ENCODE data around the gene CPN2.

The CPN2 gene

DNA sequence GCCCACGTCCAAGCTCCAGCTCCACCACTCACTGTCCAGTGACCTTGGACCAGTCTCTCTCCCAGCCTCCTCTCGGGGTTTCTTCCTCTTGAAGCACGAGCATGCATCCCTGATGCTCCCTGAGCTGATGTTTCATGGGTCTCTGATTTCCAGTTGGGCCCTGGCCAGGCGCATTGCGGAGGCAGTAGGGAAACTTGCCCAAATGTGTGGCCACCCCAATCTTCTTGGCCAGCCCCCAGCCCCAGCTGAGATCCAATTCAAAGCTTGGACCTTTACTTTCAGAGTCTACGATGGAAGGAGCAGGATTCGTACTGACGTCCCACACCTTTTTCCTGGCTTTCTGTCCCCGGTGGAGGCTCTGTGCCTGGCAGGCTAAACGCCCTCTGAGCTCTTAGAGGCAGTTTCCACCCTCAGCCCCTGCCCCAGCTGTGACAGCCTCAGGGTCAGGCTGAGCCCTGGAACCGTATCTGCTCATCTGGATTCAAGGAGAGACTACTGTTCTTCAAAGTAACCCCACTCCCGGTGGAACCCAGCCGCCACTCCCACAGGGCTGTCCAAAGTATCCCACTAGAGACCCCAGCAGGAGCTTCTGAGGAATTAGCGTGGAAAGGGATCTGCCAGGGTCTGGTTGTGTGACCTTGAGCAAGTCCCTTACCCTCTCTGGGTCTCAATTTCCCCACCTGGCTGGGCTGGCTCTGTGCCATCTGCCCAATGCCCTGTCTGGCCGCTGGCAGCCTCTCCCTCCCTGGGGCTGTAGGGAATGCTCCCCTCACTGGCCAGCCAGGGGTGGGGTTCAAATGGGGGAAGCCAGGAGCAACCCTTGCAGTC is 37.4 kb downstream of the CPN2 start:
- DNase-seq (ENCODE audit: low read depth): no peak

DNA sequence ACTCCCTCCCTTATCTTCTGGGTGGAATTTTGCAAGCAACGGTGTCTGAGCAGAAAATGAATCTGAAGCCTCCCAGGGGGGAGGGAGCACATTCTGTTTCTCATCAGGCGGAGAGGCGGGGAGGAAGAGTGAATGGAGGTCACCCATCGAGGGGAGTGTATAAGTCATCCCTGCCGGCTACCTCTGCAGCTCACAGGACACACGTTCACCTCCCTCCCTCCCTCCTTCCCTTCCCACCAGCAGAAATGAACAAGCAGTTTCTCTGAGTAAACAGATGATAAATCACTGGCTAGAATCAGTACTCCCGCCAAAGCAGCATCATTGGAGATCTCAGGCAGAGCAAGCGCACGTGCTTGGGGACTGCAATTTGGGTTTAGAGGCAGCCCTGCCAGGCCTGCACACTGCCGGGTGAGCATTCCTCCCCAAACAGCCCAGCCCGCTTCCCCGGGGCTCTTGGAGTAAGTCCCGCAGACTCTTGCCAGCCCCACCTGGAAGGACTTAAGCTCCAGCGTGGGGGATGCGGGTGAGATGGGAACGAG is 38.3 kb downstream of the CPN2 start:
- DNase-seq (ENCODE audit: low read depth): no peak

DNA sequence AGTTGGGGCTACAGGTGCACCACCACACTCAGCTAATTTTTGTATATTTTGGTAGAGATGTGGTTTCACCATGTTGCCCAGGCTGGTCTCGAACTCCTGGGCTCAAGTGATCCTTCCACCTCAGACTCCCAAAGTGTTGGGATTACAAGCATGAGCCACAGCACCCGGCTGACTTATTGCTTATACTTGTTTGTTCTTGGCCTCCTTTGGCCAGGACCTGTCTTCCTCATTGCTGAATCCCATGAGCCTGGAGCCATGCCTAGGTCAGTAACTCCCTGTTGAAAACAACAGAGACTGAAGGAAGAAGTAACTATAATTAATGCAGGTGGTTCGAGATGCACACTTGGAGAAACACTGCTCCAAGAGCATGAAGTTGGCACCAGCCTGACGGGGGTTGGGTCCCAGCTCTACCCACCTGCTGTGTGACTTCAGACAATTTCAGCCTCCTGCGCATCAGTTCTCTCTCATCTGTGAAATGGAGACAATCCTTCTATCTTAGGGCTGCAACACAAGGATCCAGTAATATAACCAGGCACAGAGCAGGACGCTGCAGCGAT is 38.9 kb downstream of the CPN2 start:
- no peak for DNase-seq (ENCODE audit: low read depth)

DNA sequence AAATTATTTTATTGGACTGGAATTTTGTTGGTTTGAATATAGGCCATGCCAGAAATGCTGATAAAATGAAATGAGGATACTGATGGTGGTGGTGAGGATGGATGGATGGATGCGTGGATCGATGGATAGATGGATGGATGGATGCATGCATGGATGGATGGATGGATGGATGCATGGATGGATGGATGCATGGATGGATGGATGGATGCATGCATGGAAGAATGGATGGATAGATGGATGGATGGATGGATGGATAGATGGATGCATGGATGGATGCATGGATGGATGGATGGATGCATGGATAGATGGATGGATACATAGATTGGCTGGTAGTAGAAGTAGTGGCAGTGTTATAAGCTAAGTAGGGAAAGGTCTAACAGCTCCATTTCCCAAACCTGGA is 40.1 kb downstream of the CPN2 start:
- no peak for DNase-seq (ENCODE audit: low read depth)

DNA sequence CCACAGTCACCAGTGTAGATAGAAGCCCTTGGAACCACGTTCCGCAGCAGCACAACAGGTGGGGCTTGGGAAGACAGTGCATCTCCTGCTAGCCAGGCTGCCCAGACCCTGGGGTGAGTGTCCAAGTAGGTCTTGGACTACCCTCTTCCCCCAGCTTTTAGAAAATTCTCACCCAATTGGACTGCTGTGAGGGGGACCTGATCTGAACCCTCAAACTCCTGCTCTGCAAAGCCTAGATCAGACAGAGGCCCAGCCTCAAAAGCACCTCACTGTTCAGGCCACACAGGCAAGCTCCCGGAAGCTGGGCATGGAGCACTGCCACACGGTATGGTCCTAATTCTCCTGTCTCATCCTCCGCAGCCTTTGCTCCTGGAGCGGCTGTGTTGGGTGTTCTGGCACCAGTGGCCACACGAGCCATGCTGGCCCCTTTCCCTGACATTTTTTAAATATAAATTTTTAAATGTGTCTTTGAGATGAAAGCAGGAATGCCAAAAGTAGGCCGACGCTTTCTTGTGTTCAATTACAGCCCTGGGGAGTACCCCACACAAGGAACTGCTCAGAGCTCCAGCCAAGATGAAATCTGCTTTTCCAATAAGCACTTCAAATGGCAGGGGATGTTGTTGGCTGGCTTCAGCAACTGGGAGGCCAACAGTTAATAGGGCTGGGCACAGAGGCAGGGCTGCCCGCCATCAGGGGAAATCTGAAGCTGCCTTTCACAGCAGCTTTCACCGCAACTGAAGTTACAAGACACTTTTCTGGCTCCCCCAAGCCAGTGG is 40.9 kb downstream of the CPN2 start:
- no peak for DNase-seq (ENCODE audit: low read depth)

DNA sequence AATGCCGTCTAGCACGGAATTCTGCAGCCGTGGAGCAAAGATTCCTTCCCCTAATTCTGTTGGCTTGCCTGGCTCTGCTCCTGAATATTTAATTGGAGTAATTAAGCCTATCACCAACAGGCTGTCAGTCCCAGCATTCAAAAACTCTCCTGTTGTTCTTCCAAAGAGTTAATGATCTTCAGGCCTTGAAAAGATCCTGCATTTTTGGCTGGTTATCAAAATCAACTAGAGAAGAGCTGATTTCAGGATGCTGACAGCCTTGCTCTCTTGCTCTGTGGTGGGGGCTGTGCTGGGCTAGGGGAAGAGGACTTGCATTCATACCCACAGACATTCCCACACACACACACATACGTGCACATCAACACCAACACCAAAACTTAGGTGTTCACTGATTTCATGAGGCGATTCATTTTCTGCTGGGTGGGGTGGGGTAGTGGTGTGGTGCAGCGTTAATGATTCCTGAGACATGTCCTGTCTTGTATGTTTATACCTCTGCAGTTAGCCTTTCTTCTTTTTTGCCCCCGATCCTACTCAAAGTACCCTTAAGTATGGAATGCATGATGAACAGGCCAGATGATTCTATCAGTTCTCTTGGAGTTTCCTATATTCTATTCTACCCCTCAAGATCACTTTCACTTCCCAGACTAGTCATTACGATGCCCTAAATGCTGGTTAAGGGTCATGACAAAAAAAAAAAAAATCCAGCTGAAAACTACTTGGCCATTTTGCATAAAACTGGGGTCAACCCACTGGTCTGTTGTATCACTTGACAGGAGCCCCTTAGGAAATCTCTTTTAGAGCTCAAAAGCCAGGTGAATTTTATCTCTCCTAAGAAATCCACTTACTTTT is 42.3 kb downstream of the CPN2 start:
- no peak for DNase-seq (ENCODE audit: low read depth)

DNA sequence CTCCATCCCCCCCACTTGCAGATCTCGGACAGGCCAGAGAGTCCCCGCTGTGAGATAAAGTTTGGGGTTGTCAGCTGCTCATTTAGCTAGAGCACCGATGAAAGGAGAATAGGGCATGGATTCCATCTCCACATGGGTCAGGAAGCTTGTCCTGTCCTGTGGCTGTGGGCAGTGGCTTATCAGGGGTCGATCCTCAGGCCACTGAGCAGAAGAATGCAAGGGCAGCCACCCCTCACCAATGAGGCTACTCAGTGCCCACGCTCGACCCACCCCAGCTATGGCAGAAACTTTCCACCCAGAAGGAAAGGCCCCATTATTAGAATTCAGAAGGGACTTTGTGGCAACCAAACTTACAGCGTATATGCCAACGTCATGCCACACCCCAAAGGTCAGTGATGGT is 43.3 kb downstream of the CPN2 start:
- no peak for DNase-seq (ENCODE audit: low read depth)

DNA sequence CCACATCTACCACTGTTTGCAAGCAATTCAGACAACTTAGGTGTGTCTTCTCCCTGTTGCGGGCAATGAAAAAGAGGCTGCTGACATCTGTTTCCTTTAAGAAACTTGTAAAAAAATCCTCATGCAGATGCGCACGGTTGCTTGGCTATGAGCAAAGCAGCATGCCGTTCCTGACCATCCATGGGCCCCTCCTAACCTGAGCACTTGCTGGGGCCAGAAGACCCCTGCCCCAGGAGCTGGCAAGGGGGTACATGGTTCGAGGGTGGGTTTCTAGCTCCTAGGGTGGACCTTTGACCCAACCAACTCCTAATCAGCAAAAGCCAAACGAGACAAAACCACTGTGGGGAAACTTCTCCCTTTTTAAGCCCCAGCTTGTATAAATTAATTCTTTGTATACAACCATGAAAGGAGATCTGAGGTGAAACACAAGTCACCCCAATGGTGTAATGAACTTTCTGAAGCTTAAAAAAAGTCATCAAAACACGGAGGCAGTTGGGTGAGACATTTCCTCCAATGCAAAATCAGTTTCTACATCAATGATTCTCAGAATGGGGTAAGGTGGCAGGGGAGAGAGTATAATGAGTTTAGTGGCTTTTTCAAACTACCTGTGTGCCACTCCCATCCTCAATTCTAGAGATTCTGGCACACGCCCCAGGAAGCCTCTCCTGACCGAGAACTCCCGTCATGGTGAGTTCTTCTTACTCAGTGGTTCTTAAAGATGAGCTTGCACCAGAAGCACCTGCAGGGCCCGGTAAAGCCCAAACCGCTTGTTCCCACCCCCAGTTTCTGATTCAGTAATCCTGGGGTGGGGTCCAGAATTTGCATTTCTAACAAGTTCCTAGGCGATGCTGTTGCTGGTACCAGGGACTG is 44.1 kb downstream of the CPN2 start:
- no peak for DNase-seq (ENCODE audit: low read depth)

DNA sequence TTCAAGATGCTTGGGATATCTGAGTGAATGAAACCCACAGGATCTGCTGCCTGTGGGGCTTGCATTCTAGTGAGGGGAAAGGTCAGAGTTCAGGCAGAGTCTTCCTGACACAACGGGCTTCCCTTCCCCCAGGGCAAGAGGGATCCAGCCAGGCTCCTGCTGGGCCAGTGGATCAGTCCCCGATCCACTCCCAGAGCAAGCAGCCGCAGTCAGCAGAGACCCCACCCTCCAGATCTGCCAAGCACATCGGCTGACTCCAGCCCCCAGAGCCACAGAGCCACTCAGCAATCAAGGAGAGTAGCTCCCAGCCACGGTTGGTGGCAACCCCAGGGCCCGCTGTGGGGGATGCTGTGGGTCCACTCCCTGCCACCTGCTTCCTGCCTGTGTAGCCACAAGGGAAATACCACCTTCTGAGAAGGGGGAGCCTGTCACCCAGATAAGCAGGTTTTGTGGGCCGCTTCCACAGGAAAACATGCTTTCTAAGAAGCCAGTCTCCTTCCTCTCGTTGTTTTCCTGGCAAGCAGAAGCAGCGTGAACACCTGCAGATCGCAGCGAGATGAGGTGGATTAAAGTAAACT is 44.9 kb downstream of the CPN2 start:
- DNase-seq (ENCODE audit: low read depth): no peak

DNA sequence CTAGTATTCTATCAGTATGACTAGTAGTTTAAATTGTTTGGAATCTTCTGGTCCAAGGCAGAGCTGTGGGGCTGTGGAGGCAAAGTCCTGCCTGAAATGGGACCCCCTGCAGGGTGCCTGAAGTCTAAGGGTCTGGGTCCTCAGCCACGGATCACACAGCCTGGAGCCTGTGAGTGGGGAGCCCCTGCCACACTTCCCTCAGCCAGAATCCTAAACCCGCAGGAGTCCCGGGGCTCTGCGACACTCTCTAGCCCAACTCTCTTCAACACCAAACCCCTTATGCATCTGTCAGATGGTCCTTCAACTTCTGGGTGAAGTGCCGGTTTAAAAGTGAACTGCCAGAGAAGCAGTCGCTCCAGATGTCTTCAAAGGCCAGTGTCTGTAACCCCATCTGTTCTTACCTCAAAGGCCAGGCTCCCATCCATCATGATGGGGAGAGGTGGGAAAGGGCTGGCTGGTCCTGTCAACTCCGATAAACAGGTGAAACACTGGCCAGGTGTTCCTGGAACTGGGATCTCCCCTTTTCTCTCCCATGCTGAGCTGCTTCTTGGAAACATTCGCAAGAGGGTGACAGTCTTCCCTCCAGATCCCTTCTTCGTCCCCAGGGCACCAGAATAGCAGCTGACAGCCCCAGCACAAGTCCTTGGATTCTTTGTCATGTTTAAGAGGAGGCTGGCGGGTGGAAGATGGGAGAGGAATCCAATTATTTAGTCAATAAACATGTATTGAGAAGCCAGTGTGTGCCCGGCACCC is 45.6 kb downstream of the CPN2 start:
- DNase-seq (ENCODE audit: low read depth): no peak

DNA sequence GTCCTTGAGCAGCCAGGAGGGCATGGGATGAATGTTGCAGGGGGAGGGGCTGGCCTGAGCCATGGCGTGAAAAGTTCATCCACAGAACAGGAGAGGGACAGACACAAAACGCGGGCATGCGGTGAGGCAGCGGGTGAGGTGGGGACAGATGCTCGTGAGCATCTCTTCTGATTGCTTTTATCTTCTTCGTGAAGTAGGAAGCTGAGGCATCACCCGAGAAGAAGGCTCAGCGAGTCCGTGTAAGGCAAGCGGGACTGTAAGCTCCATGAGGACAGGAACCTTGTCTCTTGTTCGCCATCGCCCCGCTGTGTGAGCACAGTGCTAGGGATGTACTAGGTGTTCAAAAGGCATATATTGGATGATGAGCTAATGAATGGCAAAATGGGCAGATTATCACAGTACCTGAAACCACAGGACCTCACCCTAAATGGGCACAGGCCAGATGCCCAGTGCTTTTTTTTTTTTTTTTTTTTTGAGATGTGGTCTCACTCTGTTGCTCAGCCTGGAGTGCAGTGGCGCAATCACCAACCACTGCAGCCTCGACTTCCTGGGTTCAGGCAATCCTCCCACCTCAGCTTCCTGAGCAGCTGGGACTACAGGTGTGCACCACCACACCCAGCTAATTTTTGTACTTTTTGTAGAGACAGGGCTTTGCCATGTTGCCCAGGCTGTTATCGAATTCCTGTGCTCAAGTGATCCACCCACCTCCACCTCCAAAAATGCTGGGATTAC is 46.8 kb downstream of the CPN2 start:
- no peak for DNase-seq (ENCODE audit: low read depth)

DNA sequence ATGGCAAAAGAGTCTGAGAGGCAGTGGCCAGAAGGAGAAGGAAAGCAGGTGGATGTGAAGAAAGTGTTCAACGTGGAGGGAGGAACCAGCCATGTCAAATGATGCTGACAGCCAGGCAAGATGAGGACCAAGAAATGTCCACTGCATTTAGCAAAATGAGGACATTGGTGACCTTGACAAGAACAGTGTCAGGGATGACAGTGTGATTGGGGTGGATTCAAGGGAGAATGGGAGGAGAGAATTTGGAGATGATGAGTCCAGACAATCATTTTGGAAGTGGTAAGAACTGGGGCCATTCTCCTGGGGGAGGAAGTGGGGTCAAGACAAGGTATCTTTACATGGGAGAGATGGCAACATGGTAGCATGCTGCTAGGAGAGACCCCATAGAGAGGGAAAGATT is 47.4 kb downstream of the CPN2 start:
- no peak for DNase-seq (ENCODE audit: low read depth)

DNA sequence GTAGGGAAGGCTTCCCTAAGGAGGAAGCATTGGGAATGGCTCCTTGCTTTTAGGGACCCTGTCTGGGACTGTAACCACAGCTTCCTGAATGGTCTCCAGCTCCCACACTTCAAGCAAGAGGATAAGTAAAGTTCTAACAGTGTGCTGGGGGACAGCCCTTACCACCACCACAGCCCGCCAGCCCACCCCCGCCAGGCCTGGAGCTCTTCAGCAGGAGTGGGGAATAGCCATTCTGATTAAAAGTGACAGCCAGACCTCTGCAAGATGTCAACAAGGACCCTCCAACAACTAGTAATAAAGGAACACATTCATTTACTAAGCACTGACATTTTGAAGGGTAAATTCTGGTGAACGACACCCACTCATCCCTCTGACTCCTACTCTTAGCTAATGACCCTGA is 49.4 kb downstream of the CPN2 start:
- no peak for DNase-seq (ENCODE audit: low read depth)

DNA sequence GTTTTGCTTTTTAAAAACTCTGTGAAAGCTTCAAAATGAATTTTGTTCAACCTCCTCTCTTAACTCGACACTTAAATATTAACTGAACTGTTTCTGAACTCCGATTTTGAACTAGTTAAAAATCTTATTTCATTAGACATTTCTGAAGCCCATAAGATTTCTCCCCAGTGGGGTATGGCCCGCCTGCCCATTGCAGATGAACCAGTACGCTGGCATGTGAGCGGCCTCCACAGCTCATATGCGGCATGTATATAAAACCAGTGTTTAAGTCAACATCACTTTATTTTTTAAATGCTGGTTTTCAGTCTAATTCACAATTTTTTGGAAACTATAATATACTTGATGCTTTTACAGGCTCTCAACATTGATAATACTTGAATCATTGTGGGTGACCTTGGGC is 50.2 kb downstream of the CPN2 start:
- no peak for DNase-seq (ENCODE audit: low read depth)

DNA sequence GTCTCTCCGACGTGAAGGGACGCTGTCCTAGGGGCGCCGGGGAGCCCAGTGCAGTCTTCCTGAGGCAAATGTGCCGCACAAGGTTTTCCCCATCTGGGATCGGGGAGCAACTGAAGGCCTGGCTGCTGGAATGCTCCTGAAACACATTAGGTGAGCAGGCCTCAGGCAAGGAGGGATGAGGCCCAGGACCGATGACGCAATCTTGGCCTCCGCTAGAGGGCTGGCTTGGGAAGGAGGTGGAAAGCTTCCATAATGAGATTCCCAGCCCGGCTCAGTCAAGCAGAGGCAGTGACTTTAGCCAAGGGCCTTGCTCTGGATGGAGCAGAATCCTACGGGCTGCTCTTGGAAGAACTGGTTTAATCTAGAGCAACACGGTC is 50.8 kb downstream of the CPN2 start:
- no peak for DNase-seq (ENCODE audit: low read depth)

DNA sequence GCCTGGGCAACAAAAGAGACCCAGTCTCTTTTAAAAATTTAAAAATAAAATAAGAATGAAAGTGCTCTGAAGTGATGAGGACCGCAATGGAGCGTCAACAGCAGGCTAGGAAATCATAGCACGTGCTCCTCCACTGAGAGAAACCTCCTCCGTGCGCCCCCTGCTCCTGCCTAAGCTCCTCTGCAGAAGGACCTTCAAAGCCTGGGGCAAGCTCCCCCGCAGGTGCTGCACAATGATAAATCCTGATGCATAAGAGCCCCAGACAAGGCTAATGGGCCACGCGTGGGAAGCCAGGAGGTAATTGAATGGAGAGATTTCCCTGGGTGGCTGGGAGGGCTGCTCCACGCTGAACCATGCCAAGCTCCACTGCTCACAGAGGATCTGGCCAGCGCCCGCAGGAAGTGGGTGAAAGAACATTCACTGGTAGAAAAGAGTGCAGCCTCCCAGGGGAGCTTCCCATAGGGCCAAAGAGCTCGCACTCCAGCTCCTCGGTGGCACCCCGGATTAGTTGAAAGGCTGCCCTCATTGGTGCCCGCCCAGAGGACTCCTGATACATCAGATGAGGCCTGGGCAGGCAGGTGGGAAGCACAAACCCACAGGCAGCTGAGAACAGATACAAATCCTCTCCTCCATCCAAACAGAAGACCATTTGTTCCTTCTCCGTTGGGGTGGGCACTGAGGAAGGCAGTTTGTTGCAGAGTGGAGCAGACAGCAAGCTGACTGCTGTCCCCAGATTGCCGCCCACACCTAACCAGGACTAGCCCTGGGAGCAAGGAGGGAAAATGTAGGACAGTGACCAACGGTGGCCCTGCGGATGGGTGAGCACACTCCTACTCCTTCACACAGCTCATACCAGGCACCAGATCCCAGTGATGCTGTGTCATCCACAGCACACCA is 52.5 kb downstream of the CPN2 start:
- no peak for DNase-seq (ENCODE audit: low read depth)

DNA sequence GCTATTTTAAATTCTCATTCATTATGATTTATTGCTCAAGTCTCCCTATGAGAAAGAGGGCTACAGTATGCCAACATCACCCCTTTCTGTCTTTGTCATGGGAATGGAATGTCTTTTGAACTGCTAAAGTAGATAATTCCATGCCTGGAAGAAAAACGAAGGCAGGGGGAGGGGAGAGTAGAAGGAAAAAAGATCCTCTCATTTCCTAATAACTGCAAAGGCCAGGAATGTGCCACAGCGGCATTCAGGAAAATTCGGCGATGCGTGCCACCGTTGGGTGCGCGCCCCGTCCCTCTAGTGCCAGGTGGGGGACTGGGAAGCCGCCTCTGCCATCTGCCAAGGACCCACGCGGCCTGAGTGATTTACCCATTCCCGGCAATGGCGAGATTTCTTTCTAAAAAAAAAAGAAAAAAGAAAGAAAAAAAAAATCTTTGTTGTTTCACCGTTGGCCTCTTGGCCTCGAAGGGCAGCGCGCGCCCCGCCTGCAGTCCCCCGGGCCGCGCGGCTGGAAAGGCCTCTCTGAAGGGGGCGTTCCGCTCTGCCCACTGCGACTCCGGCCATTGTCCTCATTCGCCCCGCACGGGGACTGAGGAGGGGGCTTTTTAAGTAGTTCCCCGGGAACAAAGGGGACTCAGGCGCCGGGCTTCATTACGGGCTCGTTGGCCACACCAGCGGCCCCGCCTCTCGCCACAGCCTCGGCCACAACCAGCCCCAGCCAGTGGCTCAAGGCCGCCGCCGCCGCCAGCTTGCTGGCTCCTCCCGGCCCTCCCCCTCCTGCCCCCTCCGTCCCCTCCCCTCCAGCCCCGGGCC is 54.5 kb downstream of the CPN2 start:
- DNase-seq (ENCODE audit: low read depth): no peak

DNA sequence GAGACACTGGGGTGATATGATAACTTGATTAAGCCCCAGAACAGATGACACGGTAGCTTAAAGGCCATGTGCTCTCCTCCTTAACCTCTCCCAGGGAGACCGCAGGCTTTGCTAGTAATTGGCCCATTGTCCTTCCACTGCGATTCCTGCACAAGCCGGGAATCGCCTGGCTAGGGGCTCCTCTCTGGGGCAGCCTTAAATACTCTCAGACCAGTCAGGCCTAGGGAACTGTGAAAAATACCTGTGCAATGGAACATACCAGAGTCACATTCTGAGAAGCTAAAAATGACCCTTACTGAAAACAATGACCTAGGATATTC is 56.3 kb downstream of the CPN2 start:
- no peak for DNase-seq (ENCODE audit: low read depth)

All from activated T-helper 9 cell treated with anti-CD3 and anti-CD28 coated beads, Interleukin-2, amount 50 U/mL, for 16 hours (primary cell).